ENCODE data around the gene SCN2A. TPM values are rescaled to one million over a fixed set of nuclear protein-coding genes. Genes with fewer than 3 reads are reported as not detected.

Gene SCN2A
- total RNA-seq, 2 experiments from 2014 or later = 0.05 to 0.13 TPM

DNA sequence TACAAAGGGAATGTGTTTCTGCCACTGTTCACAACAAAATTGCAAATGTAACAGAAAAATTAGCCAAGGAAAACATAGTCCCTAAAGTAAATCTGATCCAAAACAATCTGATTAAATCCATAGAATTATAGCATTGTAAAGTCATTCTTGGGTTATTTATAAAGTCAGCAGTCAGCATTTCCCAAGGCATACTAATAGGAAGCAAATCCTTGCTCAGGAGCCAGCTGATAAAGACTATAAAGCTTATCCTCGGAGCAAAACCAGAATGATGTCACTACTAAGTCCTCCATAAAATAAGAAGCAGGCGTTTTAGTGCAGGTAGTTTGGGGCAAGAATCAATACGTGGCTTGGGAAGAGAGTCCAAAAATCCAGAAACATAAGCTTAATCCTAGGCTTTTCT is 162.9 kb downstream of the SCN2A start:
- Mint-ChIP-seq H3K27me3 (ENCODE audit: low read depth) (peaks cover 26% of the 10 kb centered on the region), H3K36me3 (ENCODE audit: low read depth) (no peaks in the 10 kb centered on the region), H3K4me3 (no peak overlapping the region), H3K27ac (no peak overlapping the region), H3K9me3 (ENCODE audit: insufficient read depth) (no peaks in the 10 kb centered on the region), H3K4me1 (ENCODE audit: low read depth) (no peaks in the 10 kb centered on the region)
- ChIA-PET POLR2A (no interaction called here), CTCF (interaction anchor here (1.0 to 5.3 kb wide), 7 partner anchors 9 to 471 kb away, joined by 3 to 57 read pairs (median 5); no protein-coding TSS in a partner anchor)
- DNase-seq (no peak), ATAC-seq (no peak)

DNA sequence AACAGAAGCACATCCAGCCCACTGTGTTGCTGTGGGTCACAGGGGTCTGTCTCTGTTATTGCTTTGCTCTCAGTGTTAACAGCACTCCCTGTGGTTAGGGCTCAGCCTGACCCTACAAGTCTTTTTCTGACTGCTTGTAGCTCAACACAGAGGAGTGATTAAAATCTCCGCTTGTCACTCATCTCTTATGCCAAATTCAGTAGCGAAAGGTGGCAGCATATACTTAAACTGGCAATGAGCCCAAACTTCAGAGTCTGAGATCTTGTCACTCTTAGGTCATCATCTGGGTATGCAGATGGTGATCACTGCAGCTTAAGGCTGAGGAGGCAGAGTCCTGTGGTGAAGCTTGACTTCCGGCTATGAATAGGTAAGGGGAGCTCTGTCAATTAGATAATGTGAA is 167.0 kb downstream of the SCN2A start:
- Mint-ChIP-seq H3K27ac (no peak overlapping the region), H3K36me3 (ENCODE audit: low read depth) (no peaks in the 10 kb centered on the region), H3K4me1 (ENCODE audit: low read depth) (no peaks in the 10 kb centered on the region), H3K27me3 (ENCODE audit: low read depth) (peaks cover 15% of the 10 kb centered on the region), H3K4me3 (no peak overlapping the region), H3K9me3 (ENCODE audit: insufficient read depth) (no peaks in the 10 kb centered on the region)
- ChIA-PET CTCF (interaction anchor here (1.2 kb wide), 1 partner anchor 468 kb away, joined by 5 read pairs; no protein-coding TSS in a partner anchor), POLR2A (no interaction called here)
- no peak for DNase-seq
- no peak for ATAC-seq

DNA sequence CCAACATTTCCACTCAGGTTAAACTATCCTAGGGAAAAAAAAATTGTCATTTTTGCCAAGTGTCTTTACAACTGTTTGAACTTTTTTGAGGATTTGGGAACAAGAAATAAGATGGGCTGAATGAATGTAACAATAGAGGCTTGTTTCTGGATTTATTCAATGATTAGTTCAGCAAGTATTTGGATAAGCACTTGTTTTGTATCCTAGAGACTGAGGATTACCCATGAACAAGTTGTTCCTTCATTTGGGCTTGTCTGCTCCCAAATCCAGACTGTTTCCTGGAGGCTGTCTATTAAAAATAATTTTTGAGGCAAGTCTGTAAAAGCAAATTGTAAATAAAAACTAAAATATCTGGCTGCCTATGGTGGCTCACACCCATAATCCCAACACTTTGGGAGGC is 168.3 kb downstream of the SCN2A start:
- DNase-seq = no peak
- POLR2A ChIA-PET = no interaction called here
- no peaks in the 10 kb centered on the region for H3K9me3 Mint-ChIP-seq (ENCODE audit: insufficient read depth)
- H3K4me1 Mint-ChIP-seq (ENCODE audit: low read depth) = no peaks in the 10 kb centered on the region
- no peak for ATAC-seq
- H3K36me3 Mint-ChIP-seq (ENCODE audit: low read depth) = no peaks in the 10 kb centered on the region
- no peak overlapping the region for H3K4me3 Mint-ChIP-seq
- H3K27me3 Mint-ChIP-seq (ENCODE audit: low read depth) = peaks cover 11% of the 10 kb centered on the region
- H3K27ac Mint-ChIP-seq = no peak overlapping the region
- CTCF ChIA-PET = no interaction called here

DNA sequence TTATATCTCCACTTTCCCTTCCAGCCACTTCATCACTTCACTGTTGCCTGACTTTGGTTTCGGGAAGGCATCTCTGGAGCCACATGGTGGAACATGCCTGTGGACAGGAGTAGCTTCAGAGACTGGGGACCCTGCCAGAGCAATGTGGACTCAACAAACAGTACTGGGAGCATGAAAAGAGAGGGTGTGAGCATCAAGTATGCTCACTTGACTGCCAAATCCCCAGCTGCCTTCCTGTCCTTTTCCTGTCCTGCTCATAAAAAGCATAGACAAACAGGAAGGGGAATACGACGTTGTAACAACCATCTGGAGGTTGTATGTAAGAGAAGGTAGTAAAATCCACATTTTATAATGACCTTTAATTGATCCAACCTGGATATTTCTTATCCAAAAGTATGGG is 169.0 kb downstream of the SCN2A start:
- peaks cover 8% of the 10 kb centered on the region for H3K27me3 Mint-ChIP-seq (ENCODE audit: low read depth)
- POLR2A ChIA-PET = no interaction called here
- no peak for ATAC-seq
- no peaks in the 10 kb centered on the region for H3K9me3 Mint-ChIP-seq (ENCODE audit: insufficient read depth)
- no peaks in the 10 kb centered on the region for H3K4me1 Mint-ChIP-seq (ENCODE audit: low read depth)
- no peak overlapping the region for H3K4me3 Mint-ChIP-seq
- no peak overlapping the region for H3K27ac Mint-ChIP-seq
- no peak for DNase-seq
- CTCF ChIA-PET = no interaction called here
- H3K36me3 Mint-ChIP-seq (ENCODE audit: low read depth) = no peaks in the 10 kb centered on the region

DNA sequence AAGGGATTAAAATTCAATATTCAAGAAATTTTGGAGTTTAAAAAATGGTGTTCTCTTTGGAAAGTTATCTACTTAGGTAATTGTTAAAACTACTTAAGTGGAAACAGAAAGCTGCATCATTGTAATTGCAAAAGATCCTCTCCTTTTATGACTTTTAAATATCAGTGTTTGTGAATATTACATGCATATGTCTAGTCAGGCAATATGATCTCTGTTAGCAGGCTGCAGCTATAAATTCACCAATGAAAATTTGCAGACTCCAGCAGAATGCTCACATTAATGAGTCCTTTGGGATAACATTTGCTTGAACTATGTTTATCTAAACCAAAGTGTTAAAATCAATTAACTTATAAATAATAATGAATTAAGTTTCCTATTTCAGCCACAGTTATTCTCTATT is 171.1 kb downstream of the SCN2A start:
- no peak for ATAC-seq
- DNase-seq = no peak
- H3K9me3 Mint-ChIP-seq (ENCODE audit: insufficient read depth) = no peaks in the 10 kb centered on the region
- CTCF ChIA-PET = no interaction called here
- no peak overlapping the region for H3K4me3 Mint-ChIP-seq
- peaks cover 5% of the 10 kb centered on the region for H3K27me3 Mint-ChIP-seq (ENCODE audit: low read depth)
- H3K4me1 Mint-ChIP-seq (ENCODE audit: low read depth) = no peaks in the 10 kb centered on the region
- H3K36me3 Mint-ChIP-seq (ENCODE audit: low read depth) = no peaks in the 10 kb centered on the region
- POLR2A ChIA-PET = no interaction called here
- no peak overlapping the region for H3K27ac Mint-ChIP-seq

DNA sequence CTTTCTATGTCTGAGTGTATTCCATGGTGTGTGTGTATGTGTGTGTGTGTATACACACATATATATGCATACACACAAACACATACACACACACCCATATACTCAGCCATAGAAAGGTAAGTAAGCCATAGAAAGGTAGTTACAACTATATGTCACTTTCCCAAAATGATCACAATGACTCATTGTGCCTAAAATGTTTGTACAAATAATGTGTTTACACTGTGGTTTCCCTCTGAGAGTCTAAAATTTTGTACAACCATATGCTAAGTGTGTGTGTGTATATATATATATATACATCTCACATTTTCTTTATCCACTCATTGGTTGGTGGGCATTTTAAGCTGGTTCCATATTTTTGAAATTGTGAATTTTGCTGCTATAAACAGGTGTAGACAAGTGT is 175.0 kb downstream of the SCN2A start:
- DNase-seq (no peak), ATAC-seq (no peak)
- H3K4me3 Mint-ChIP-seq = no peak overlapping the region
- ChIA-PET POLR2A (no interaction called here), CTCF (no interaction called here)
- no peak overlapping the region for H3K27ac Mint-ChIP-seq
- H3K9me3 Mint-ChIP-seq (ENCODE audit: insufficient read depth) = peaks cover 7% of the 10 kb centered on the region
- peaks cover 2% of the 10 kb centered on the region for H3K27me3 Mint-ChIP-seq (ENCODE audit: low read depth)
- H3K4me1 Mint-ChIP-seq (ENCODE audit: low read depth) = no peaks in the 10 kb centered on the region
- no peaks in the 10 kb centered on the region for H3K36me3 Mint-ChIP-seq (ENCODE audit: low read depth)

DNA sequence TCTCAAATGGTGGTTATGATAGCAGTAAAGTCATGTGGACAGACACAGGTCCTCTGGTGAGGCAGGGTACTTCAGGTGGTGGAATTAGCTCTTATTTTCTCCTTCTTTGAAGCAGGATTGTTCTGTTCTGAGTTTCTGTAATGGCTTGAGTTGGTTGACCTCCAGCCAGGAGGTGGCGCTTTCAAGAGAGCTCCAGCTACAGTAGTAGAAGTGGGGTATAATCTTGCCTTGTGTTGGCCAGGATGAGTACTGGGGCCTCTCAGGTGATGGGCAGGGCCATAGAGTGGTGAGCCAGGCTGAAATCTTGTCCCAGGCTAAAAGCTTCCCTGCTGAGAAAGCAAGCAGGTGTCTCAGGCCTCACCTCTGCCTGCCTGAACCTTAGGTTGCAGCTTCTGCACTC is 177.8 kb downstream of the SCN2A start:
- ATAC-seq (no peak), DNase-seq (no peak)
- H3K27ac Mint-ChIP-seq = no peak overlapping the region
- peaks cover 2% of the 10 kb centered on the region for H3K27me3 Mint-ChIP-seq (ENCODE audit: low read depth)
- no peak overlapping the region for H3K4me3 Mint-ChIP-seq
- H3K4me1 Mint-ChIP-seq (ENCODE audit: low read depth) = no peaks in the 10 kb centered on the region
- peaks cover 7% of the 10 kb centered on the region for H3K9me3 Mint-ChIP-seq (ENCODE audit: insufficient read depth)
- ChIA-PET POLR2A (no interaction called here), CTCF (interaction anchor here (0.7 to 1.1 kb wide), 2 partner anchors 15 to 147 kb away, joined by 4 to 5 read pairs; no protein-coding TSS in a partner anchor)
- H3K36me3 Mint-ChIP-seq (ENCODE audit: low read depth) = no peaks in the 10 kb centered on the region

DNA sequence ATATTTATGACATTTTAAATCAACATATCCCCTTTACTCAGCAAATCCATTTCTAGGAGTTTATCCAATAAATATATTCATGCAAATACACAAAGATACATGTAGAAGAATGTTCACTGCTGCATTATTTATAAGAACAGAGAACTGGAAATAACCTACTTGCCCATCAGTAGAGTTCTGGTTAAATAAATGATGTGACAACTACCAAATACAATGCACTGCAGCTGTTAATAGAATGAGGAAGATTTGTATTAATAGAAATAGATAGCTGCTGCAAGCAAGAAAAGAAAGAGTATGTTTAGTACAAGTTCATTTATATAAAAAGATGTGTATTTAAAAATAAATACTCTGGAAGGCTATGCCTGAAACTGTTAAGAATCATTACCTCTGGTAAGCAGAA is 181.0 kb downstream of the SCN2A start:
- DNase-seq = no peak
- Mint-ChIP-seq H3K4me1 (ENCODE audit: low read depth) (no peaks in the 10 kb centered on the region), H3K27ac (no peak overlapping the region), H3K4me3 (no peak overlapping the region), H3K9me3 (ENCODE audit: insufficient read depth) (peaks cover 7% of the 10 kb centered on the region), H3K27me3 (ENCODE audit: low read depth) (no peaks in the 10 kb centered on the region), H3K36me3 (ENCODE audit: low read depth) (no peaks in the 10 kb centered on the region)
- CTCF ChIA-PET = no interaction called here
- no peak for ATAC-seq
- POLR2A ChIA-PET = no interaction called here

DNA sequence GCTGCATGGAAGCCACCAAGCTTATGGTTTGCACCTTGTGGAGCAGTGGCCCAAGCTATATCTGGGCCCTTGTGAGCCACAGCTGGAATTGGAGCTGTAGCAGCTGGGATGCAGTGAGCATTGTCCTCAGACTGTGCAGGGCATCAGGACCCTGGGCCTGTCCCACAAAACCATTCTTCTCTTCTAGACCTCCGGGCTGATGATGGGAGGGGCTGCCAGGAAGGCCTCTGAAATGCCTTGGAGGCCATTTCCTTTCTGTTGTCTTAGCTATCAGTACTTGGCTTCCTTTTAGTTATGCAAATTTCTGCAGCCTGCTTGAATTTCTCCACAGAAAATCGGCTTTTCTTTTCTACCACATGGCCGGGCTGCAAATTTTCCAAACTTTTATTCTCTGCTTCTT is 183.9 kb downstream of the SCN2A start:
- Mint-ChIP-seq H3K36me3 (ENCODE audit: low read depth) (no peaks in the 10 kb centered on the region), H3K9me3 (ENCODE audit: insufficient read depth) (no peaks in the 10 kb centered on the region), H3K4me3 (no peak overlapping the region), H3K27ac (no peak overlapping the region), H3K27me3 (ENCODE audit: low read depth) (no peaks in the 10 kb centered on the region), H3K4me1 (ENCODE audit: low read depth) (no peaks in the 10 kb centered on the region)
- DNase-seq = no peak
- ChIA-PET POLR2A (no interaction called here), CTCF (no interaction called here)
- ATAC-seq = no peak

DNA sequence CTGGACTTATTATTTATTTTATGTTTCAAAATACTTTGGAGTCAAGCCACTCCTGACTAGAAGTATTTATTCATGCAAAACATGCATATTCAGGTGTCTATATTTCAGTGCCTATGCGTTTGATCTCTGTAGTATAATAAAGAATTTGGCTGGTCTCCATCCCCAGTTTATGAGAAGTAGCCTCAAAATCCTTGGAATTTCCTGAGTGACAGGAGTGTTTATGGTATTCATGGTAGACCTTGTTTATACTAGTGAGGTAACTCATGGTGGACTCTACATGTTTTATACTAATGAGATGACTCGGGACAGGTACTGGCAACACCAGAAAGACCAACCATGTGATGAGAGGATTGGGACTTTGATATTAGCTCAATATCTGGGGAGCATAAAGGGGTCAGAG is 186.3 kb downstream of the SCN2A start:
- CTCF ChIA-PET = no interaction called here
- no peaks in the 10 kb centered on the region for H3K27me3 Mint-ChIP-seq (ENCODE audit: low read depth)
- H3K27ac Mint-ChIP-seq = no peak overlapping the region
- DNase-seq (no peak), ATAC-seq (no peak)
- POLR2A ChIA-PET = no interaction called here
- no peaks in the 10 kb centered on the region for H3K9me3 Mint-ChIP-seq (ENCODE audit: insufficient read depth)
- no peak overlapping the region for H3K4me3 Mint-ChIP-seq
- no peaks in the 10 kb centered on the region for H3K4me1 Mint-ChIP-seq (ENCODE audit: low read depth)
- H3K36me3 Mint-ChIP-seq (ENCODE audit: low read depth) = no peaks in the 10 kb centered on the region

DNA sequence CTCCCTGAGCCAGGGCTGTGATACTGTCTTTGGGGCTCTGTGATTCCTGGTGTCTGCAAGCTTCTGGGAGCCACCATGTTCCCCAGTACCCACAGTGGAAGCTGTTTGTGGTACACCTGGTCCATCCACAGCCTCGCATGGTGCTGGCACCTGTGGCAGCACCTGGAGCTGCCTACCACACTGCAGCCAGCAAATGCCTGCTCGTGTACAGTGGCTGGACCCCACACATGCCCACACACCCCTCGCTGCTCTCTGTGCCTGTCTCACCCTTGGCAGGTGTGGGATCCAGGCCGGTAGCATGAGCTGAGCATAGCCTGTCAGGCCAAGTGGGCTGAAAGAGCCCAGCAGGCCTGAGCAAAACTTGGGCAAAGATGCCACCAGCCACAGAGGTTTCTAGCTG is 188.5 kb downstream of the SCN2A start:
- CTCF ChIA-PET = no interaction called here

DNA sequence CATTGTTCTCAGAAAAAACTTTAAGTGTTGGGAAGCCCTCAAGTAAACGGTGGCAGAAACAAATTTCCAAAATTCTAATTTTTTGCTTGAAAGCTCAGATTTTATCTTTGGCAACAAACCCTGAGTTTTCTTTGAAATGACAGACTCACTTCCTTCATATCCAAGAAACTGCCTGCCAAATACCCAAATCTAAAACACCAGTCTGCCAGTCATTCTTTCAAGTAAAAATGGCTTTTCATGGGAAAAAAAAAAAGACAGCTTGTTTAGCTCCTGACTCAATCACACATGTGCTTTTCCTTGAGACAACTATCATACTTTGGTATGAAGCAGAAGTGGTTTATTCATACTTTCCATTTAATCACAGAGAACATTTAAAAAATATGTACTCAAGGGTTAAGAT is 189.7 kb downstream of the SCN2A start:
- ATAC-seq (no peak), DNase-seq (no peak)
- H3K4me3 Mint-ChIP-seq = no peak overlapping the region
- H3K9me3 Mint-ChIP-seq (ENCODE audit: insufficient read depth) = no peaks in the 10 kb centered on the region
- H3K4me1 Mint-ChIP-seq (ENCODE audit: low read depth) = no peaks in the 10 kb centered on the region
- ChIA-PET POLR2A (no interaction called here), CTCF (no interaction called here)
- H3K27ac Mint-ChIP-seq = no peak overlapping the region
- no peaks in the 10 kb centered on the region for H3K27me3 Mint-ChIP-seq (ENCODE audit: low read depth)
- H3K36me3 Mint-ChIP-seq (ENCODE audit: low read depth) = no peaks in the 10 kb centered on the region

More for the DNA sequence above, 188.5 kb downstream of the SCN2A start:
- Mint-ChIP-seq H3K4me3 (no peak overlapping the region), H3K36me3 (ENCODE audit: low read depth) (no peaks in the 10 kb centered on the region), H3K9me3 (ENCODE audit: insufficient read depth) (no peaks in the 10 kb centered on the region), H3K27me3 (ENCODE audit: low read depth) (no peaks in the 10 kb centered on the region), H3K27ac (no peak overlapping the region), H3K4me1 (ENCODE audit: low read depth) (no peaks in the 10 kb centered on the region)
- POLR2A ChIA-PET = no interaction called here
- no peak for DNase-seq
- ATAC-seq = no peak

DNA sequence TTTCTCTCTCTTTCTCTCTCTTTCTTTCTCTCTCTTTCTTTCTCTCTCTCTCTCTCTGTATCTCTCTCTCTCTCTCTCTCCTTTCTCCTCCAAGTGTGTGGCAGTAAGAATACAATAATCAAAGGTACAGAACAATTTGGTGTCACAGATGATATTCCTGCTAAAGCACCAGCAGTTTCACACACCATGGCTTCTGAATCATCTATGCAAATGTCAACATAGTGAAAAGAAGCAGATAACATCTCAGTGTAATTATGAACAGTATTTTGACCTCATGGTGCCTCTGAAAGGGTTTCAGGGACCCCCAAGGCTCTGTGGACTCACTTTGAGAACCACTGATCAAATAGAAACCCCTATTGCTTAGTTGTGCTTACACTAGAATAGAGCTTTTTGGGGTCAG is 191.8 kb downstream of the SCN2A start:
- Mint-ChIP-seq H3K27me3 (ENCODE audit: low read depth) (no peaks in the 10 kb centered on the region), H3K36me3 (ENCODE audit: low read depth) (no peaks in the 10 kb centered on the region), H3K9me3 (ENCODE audit: insufficient read depth) (no peaks in the 10 kb centered on the region), H3K4me3 (no peak overlapping the region), H3K4me1 (ENCODE audit: low read depth) (no peaks in the 10 kb centered on the region), H3K27ac (no peak overlapping the region)
- no peak for ATAC-seq
- POLR2A ChIA-PET = no interaction called here
- DNase-seq = no peak
- CTCF ChIA-PET = no interaction called here
